ENCODE measurements around the gene DPM2. TPM values are rescaled to one million over a fixed set of nuclear protein-coding genes. Genes with fewer than 3 reads are reported as not detected.

Gene DPM2
- total and polyA plus RNA-seq, 2 of the 4 experiments (the other 2 are of a cell fraction): 10.8 to 60.6 TPM

DNA sequence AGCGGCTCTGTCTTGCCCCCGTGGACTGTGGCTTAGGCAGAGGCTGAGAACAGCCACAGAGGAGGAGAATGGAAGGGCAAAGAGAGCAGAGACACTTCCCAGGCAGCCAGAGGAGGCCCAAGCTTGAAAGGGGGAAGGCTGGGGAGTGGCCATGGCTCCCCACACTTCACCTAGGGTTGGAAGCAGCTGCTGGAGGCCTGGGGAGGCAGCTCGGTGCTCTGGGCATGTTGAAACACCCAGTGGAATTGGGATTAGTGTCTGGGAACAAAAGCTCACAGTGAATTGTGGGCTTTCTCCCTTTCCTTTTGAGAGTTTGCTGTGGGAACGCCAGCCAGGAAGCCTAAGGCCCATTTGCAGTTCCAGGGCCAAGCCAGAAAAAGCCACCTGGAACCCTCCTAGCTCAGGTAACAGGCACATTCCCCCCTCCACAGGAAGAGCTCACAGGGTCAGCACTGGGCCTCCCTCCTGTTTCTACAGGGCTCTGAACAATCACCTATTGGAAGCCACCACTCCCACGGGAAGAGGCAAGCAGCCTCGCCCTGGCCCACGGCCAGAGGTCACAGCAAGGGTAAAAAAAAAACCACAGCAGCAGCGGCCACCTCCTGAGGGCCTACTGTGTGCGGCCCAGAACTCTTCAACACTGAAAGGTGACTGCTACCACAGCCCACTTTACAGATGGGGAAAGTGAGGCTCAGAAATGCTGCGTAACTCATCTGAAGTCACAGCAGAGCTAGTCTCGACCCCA, 22.9 kb upstream of the DPM2 start:
- Histone ChIP-seq H2BK120ac (ENCODE audit: low read depth, low read length) (no peak overlapping the region), H3K4me2 (ENCODE audit: low read depth, low read length) (no peak overlapping the region), H3K18ac (ENCODE audit: low read depth, low read length) (no peak overlapping the region; the same call in 1 of the 2 replicates), H4K91ac (ENCODE audit: insufficient read depth, low read depth, low read length) (no peak overlapping the region), H2AK5ac (ENCODE audit: low read depth, low read length) (peak overlapping the region; percentile 30; the same call in 1 of the 2 replicates), H3K4me1 (ENCODE audit: control insufficient read depth, insufficient read depth, low read length) (peaks cover 26% of the 10 kb centered on the region), H4K5ac (ENCODE audit: low read depth, low read length) (no peak overlapping the region; the same call in 1 of the 2 replicates), H3K27me3 (ENCODE audit: control insufficient read depth, insufficient read depth, low read length) (no peaks in the 10 kb centered on the region), H3K9ac (ENCODE audit: low read depth, low read length) (no peak overlapping the region; the same call in 1 of the 2 replicates), H3K4me3 (ENCODE audit: insufficient read depth, low read depth, low read length) (no peak overlapping the region), H2AFZ (replicated peaks; ENCODE audit: low read length, poor library complexity) (no peak overlapping the region), H4K20me1 (ENCODE audit: insufficient read depth, low read length) (peaks cover 5% of the 10 kb centered on the region), H2AK9ac (replicated peaks; ENCODE audit: low read depth, low read length, poor library complexity) (peak overlapping the region; percentile 11), H3K36me3 (ENCODE audit: control insufficient read depth, insufficient read depth, low read length) (no peaks in the 10 kb centered on the region), H2BK20ac (ENCODE audit: low read depth, low read length) (no peak overlapping the region), H2BK5ac (ENCODE audit: low read depth, low read length, poor library complexity, severe bottlenecking) (no peak overlapping the region), H3K27ac (ENCODE audit: insufficient read depth, low read length) (no peak overlapping the region), H3K9me1 (ENCODE audit: insufficient read depth, low read length) (peaks cover 5% of the 10 kb centered on the region), H3K23ac (ENCODE audit: low read depth, low read length) (peak overlapping the region; percentile 25; the same call in 1 of the 2 replicates), H3K79me1 (ENCODE audit: low read depth in 1 of 2, low read length in 2 of 2) (peaks cover 30 to 75% of the 10 kb centered on the region in 2 experiments), H3K56ac (ENCODE audit: extremely low read depth, insufficient read depth, low read length) (no peak overlapping the region), H4K8ac (ENCODE audit: low read depth in 2 of 2, low read length in 2 of 2) (peak overlapping the region in 1 of 2 experiments; percentile 10; a peak in 1 of 4 replicates), H3K14ac (replicated peaks; ENCODE audit: low read depth, low read length) (no peak overlapping the region), H3K4ac (ENCODE audit: low read depth, low read length) (no peak overlapping the region), H2BK15ac (ENCODE audit: low read depth, low read length) (no peak overlapping the region), H3K9me3 (ENCODE audit: control insufficient read depth, insufficient read depth, low read length) (no peaks in the 10 kb centered on the region; the same call in 1 of the 2 replicates)
- in situ Hi-C loops (cut with MboI; ENCODE audit: low sequenced_read_pairs): no loop called here
- CTCF ChIA-PET: interaction anchor here (1.0 to 1.1 kb wide), 2 partner anchors 17 to 18 kb away, joined by 3 to 4 read pairs; no protein-coding TSS in a partner anchor
- intact Hi-C loops (cut with micrococcal nuclease): no loop called here
- ATAC-seq (ENCODE audit: low read depth): peak; percentile 10; the same call in 1 of the 2 replicates
- no TSS peak for BruUV-seq (replicated peaks)
- dilution Hi-C loops (cut with HindIII; ENCODE audit: low sequenced_read_pairs, unreplicated experiment): no loop called here
- 100% methylated on average over 1 of the region's 11 CpGs; no CpG with 5 or more reads in 1 of the 2 experiments for WGBS, 2 experiments (ENCODE audit: extremely low coverage in 2 of 2, insufficient read length in 1 of 2)
- no peak for DNase-seq
- TF ChIP-seq RCOR1 (IDR thresholded peaks at IDR 0.05; ENCODE audit: insufficient replicate concordance, low read length) (no peak), BHLHE40 (IDR thresholded peaks at IDR 0.05; ENCODE audit: low read depth, low read length) (no peak), MXI1 (IDR thresholded peaks at IDR 0.05; ENCODE audit: borderline replicate concordance, low read depth, low read length) (no peak), FOS (IDR thresholded peaks at IDR 0.05; ENCODE audit: low read depth, low read length) (no peak), SMC3 (IDR thresholded peaks at IDR 0.05; ENCODE audit: low read depth, low read length) (no peak), MAFK (IDR thresholded peaks at IDR 0.05; ENCODE audit: low read depth, low read length) (no peak), CEBPB (IDR thresholded peaks at IDR 0.05; ENCODE audit: low read depth, low read length) (no peak), POLR2A (IDR thresholded peaks at IDR 0.05; ENCODE audit: low read depth, low read length) (no peak), ELK1 (IDR thresholded peaks at IDR 0.05; ENCODE audit: borderline replicate concordance, low read depth, low read length) (no peak), MAZ (IDR thresholded peaks at IDR 0.05; ENCODE audit: borderline replicate concordance, low read depth, low read length) (no peak), USF2 (IDR thresholded peaks at IDR 0.05; ENCODE audit: low read depth, low read length) (no peak), CHD1 (IDR thresholded peaks at IDR 0.05; ENCODE audit: low read depth, low read length) (no peak), RFX5 (IDR thresholded peaks at IDR 0.05; ENCODE audit: low read depth, low read length) (no peak)
- POLR2A ChIA-PET (ENCODE audit: unreplicated experiment): no interaction called here

Measured in IMR-90 (cell line).